ENCODE data around the gene IQGAP2.

GRCh38 chr5:76670508-76670907, 267.4 kb downstream of the IQGAP2 start:
- TF ChIP-seq CTCF (IDR thresholded peaks at IDR 0.05) (no peak), POLR2A (IDR thresholded peaks at IDR 0.05) (no peak)

Data from right lobe of liver (tissue), 4 donors.